Measurements from ENCODE around the gene TP53I11. TPM values are rescaled to one million over a fixed set of nuclear protein-coding genes. Genes with fewer than 3 reads are reported as not detected.
A peak's percentile ranks its signal among the peaks of the same experiment; 100 is the strongest.

The TP53I11 gene, protein sequence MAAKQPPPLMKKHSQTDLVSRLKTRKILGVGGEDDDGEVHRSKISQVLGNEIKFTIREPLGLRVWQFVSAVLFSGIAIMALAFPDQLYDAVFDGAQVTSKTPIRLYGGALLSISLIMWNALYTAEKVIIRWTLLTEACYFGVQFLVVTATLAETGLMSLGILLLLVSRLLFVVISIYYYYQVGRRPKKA
- 44.0 TPM for polyA plus RNA-seq

DNA sequence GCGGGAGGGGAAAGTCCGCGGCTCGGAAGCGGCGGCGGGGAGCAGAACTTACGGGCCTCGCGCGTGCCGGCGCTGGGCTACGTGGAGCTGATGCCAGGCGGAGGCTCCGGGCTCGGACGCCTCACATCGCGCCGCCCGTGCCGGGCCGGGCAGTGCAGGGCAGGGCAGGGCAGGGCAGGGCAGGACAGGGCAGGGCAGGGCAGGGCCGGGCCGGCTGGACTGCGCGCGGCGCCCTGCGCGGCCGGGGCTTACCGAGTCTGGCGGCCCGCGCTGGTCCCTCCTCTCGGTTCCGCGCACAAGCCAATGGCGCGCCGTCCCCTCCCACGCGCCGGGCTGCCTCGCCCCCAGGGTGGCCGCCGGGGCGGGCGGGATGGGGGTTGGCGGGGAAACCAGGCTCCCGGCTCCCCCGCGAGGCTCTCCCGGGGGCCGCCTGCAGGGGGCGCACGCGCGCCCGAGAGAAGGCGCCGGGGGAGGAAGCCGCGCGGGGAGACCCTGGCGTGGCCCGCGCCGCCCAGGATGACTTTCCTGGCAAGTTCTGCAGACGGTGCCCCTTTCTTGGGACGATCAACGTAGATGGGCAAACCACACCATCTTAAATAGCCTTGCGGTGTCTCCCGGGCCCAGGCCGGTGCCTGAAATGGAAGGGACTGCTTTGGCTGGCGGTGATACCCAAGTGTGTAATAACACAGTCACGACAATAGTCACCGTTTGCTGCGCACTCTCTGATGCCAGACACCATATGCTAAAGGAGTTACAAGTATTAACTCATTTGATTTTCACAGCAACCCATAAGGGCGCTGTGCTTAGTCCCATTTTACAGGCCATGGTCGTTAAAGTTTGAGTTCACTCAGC lies at the start of gene TP53I11:
Gene TP53I11, minus strand, starts transcription at position 259 of the 852 bp plus-strand sequence. CDS start 12,548 bp downstream, outside the sequence.
- Mint-ChIP-seq H3K36me3 (no peaks in the 10 kb centered on the region), H3K4me3 (peak within 1 kb of the TSS; percentile 90 to 96 (median 94)), H3K27me3 (no peaks in the 10 kb centered on the region), H3K4me1 (peaks cover 7 to 20% (median 9%) of the 10 kb centered on the region in 3 donors), H3K9me3 (no peaks in the 10 kb centered on the region), H3K27ac (peak within 1 kb of the TSS; percentile 41 to 97 (median 84))

DNA sequence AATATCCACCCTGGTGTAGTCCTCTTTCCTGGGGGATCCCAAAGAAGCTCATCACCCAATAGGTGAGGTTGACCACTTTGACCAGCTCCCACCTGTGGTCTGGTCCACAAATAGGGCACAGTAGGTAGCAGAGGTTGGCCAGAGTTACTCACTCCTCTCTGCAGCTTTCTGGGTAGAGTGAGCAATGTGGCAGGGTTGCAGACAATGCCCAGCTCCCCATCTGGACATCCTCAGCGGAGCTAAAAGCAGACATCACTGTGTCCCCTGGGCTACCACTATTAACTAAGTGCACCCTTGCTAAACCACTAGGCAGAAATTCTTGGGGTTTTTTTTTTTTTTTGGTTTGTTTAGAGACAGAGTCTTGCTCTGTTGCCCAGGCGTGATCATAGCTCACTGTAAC lies 48.4 kb upstream of the TP53I11 start:
- Mint-ChIP-seq H3K4me3 (no peak overlapping the region), H3K4me1 (no peaks in the 10 kb centered on the region), H3K27ac (no peak overlapping the region)

DNA sequence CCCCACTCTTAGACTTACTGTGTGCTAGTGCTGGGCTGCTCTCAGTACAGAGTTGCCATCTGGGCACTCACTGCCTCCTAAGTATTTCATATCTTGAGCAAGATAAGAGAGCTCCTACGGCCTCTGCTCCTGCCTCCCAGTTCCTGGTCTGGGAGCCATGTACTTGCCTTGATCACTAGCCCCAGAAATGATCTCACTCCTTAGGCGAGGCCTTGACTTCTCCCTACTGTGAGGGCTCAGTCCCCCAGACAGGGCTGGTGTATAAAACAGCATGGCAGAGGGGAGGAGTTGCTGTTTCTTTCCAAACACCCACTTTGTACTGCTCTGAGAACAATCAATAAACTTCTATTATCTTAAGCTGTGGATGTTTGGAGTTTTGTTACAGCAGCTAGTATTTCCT lies 47.4 kb upstream of the TP53I11 start:
- Mint-ChIP-seq H3K4me3 (no peak overlapping the region), H3K27me3 (peaks cover 2% of the 10 kb centered on the region), H3K9me3 (peaks cover 0 to 4% (median 0%) of the 10 kb centered on the region in 3 donors), H3K27ac (no peak overlapping the region), H3K36me3 (no peaks in the 10 kb centered on the region), H3K4me1 (no peaks in the 10 kb centered on the region)

More for the DNA sequence above, 48.4 kb upstream of the TP53I11 start:
- Mint-ChIP-seq H3K36me3 (no peaks in the 10 kb centered on the region), H3K27me3 (peaks cover 2% of the 10 kb centered on the region), H3K9me3 (peaks cover 0 to 4% (median 0%) of the 10 kb centered on the region in 3 donors)

DNA sequence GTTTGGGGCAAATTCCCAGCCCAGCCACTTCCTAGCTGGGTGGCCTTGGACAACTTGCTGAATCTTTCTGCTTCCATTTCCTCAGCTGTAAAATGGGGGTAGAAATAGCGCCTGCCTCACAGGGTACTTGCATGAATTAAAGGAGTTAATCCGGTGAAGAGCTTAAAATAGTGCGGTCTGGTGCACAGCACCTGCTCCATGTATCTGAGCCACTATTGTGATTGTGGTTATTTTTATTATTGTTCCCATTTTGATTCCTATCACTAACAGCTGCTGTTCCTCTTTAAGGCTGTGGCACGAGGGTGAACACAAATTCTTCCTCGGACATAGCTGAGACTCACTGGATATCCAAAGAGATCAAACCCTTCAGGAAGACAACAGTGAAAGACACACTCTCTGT lies 46.9 kb upstream of the TP53I11 start:
- Mint-ChIP-seq H3K27ac (no peak overlapping the region), H3K9me3 (peaks cover 0 to 4% (median 0%) of the 10 kb centered on the region in 3 donors), H3K4me1 (peaks cover 0 to 3% (median 0%) of the 10 kb centered on the region in 3 donors), H3K36me3 (no peaks in the 10 kb centered on the region), H3K27me3 (peaks cover 2% of the 10 kb centered on the region), H3K4me3 (no peak overlapping the region)

DNA sequence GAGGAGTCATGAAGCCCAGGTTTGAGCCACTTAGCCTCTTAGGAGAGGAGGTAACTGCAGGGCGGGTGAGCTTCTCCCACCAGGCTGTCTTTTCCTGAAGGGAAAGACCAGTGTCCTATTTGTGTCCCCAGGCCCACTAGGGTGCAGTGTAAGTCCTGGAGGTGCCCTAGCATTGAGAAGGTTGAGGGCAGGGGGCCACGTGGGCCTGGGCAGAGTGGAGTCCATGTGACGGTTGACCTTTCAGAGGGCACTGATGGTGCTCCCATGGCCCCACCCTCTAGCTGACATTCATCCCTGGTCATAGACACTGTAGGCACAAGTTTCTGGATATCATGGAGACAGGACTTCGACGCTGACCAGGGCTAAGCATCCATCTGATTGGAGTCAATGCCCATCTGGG lies 44.1 kb upstream of the TP53I11 start:
- Mint-ChIP-seq H3K27ac (no peak overlapping the region), H3K36me3 (no peaks in the 10 kb centered on the region), H3K27me3 (no peaks in the 10 kb centered on the region), H3K4me3 (no peak overlapping the region), H3K9me3 (no peaks in the 10 kb centered on the region), H3K4me1 (peaks cover 0 to 4% (median 0%) of the 10 kb centered on the region in 3 donors)

DNA sequence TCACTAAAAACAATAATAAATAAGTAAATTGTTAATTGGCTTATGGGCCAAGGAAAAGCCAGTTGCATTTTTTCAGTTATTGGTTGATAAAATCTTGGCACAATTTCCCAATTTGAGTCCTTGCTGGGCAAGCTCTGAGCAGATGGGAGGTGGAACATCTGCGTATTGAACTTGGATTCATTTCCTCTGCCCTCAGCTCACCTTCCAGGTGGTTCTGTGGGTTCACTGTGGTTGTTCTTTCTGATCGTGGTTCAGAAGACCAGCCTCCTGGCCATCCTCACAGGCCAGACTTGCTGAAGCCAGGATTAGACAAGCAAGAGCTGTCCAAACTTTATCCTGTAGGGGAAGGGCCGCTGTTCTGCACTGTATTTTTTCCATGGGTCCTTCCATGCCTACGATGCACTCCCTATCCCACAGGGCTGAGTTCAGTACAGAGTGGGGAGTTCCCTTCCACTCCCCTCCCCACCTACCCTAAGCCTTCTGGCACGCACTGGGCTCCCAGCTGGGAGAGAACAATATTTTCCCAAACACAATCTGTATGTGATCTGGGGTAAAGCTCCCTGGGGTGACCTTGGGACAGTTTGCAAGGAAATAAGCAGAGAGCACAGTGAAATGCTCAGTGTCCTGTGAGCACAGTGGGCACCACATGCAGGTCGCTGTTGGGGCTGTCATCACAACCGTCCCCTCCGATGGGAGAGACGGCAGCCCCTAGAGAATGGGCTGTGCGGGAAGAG lies 43.5 kb upstream of the TP53I11 start:
- H3K9me3 Mint-ChIP-seq = no peaks in the 10 kb centered on the region
- H3K36me3 Mint-ChIP-seq = no peaks in the 10 kb centered on the region
- no peaks in the 10 kb centered on the region for H3K27me3 Mint-ChIP-seq
- no peak overlapping the region for H3K4me3 Mint-ChIP-seq
- no peak overlapping the region for H3K27ac Mint-ChIP-seq
- peaks cover 0 to 4% (median 0%) of the 10 kb centered on the region in 3 donors for H3K4me1 Mint-ChIP-seq

DNA sequence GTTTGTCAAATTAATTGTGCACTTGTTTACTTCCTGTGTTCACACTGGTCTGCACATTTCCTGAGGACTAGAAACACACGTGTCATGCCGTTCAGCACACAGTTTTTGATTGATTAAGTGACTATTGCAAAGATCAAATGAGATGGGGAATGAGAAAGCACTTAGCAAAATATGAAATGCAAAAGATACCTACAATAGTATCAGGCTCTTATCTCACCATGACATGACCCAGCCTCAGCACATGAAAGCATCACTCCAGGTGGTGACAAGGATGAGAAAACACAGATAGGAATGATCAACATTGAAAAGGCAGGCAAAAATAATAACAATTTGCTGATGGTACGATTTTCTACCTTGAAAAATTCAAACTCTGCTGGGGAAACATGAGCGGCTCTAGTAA lies 42.1 kb upstream of the TP53I11 start:
- Mint-ChIP-seq H3K9me3 (no peaks in the 10 kb centered on the region), H3K4me3 (no peak overlapping the region), H3K36me3 (no peaks in the 10 kb centered on the region), H3K27me3 (no peaks in the 10 kb centered on the region), H3K4me1 (peaks cover 0 to 5% (median 0%) of the 10 kb centered on the region in 3 donors), H3K27ac (no peak overlapping the region)

DNA sequence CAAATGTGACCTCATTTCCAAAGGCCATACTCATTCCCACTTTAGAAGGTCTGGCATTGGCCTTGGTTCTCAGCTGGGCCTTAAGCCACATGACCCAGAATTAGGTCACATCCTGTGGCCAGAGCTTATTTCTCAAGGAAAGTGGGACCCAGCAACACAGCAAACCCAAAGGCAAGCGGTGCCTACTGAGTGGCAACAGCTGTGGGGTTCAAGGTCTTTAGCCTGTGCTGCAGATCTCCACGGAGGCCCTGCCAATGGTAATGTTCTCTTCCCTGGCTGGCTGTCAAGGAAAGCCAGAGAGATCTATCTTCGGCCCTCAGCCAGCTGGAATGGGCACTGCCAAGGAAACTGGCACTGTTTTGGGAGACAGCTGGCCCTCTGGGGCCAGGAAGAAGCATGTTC lies 41.5 kb upstream of the TP53I11 start:
- H3K27ac Mint-ChIP-seq = no peak overlapping the region
- no peaks in the 10 kb centered on the region for H3K9me3 Mint-ChIP-seq
- H3K36me3 Mint-ChIP-seq = no peaks in the 10 kb centered on the region
- H3K27me3 Mint-ChIP-seq = no peaks in the 10 kb centered on the region
- H3K4me1 Mint-ChIP-seq = peaks cover 0 to 6% (median 0%) of the 10 kb centered on the region in 3 donors
- no peak overlapping the region for H3K4me3 Mint-ChIP-seq

DNA sequence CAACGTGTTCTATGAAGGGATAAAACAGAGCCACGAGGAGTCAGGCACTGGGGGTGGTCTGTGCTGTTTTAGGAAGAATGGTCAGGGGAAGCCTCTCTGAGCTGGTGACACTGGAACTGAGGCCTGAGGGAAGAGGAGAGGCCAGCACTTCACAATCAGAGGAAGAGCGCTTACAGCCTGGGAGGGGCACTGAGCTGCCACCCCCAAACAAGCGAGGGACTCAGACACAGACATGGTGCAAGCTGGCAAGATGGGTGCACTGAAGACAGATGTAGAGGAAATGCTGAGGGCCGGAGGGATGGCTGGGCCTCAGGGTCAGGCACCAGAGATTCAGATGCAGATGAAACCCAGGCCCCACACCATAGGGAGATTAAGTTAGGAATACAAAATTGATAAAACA lies 40.0 kb upstream of the TP53I11 start:
- Mint-ChIP-seq H3K27ac (no peak overlapping the region), H3K27me3 (no peaks in the 10 kb centered on the region), H3K4me1 (peaks cover 0 to 9% (median 0%) of the 10 kb centered on the region in 3 donors), H3K36me3 (peaks cover 3% of the 10 kb centered on the region), H3K9me3 (no peaks in the 10 kb centered on the region), H3K4me3 (no peak overlapping the region)

DNA sequence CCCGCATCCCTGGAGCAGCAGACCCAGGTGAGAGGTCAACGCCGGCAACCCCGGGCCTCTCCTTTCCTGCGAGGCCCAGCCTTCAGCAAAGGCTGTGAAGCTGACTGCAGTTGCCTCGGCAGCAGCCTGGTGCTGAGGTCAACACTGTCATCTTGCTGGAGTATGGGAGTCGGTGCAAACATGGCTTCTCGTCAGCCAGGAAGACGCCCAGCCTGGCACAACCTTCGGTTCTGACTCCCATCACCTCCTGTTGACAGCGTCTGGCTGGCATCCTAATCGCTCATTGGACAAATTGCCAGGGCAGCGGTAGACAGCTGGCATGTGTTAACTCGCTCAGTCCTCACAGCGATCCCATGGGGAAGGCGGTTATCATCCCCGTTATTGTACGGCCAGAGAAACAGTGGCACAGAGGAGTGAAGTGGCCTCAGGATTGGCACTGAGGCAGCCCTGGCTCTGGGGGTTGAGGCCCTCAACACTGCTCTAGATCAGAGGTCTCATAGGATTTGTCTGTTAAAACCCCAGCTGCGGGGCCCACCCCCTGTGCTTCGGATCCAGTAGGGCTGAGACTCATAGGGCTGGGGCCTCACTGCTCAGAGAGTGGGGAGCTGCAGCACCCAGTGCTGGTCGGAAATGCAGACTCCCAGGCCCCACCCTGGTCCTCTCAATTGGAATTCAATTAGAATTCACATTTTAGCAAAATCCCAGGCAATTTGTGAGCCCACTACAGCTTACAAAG lies 39.3 kb upstream of the TP53I11 start:
- Mint-ChIP-seq H3K27me3 (no peaks in the 10 kb centered on the region), H3K4me3 (no peak overlapping the region), H3K36me3 (peaks cover 3% of the 10 kb centered on the region), H3K4me1 (peaks cover 0 to 9% (median 0%) of the 10 kb centered on the region in 3 donors), H3K9me3 (no peaks in the 10 kb centered on the region), H3K27ac (no peak overlapping the region)

DNA sequence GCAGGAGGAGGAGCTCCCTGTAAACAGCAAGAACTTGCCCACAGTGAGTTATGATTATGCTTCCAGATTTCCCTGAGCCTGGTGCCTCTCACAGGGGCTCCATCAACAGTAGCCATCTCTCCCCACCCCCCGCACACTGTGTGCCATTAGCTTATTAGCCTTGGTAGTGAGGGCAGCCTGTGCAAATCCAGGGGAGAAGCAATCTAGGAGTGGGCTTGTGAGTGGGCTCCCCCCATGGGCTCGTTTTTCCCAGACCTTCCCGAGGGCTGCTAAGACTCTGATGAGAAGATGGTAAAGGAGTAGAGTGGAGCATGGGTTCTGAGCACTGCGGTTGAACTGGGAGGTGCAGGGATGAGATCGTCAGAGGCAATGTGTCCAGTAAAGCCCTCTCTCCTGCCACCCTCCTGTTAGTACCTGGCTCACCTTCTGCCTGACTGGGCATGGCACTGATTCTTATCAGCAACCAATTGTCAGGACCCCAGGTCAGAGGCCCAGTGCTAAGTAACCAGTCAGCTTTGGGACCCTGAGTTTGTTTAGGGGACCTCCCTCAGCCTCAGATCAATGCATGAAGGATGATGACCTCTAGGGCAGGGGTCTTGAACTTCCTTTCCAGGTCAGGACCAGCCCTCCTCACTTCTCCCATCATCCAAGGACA lies 38.4 kb upstream of the TP53I11 start:
- peaks cover 3% of the 10 kb centered on the region for H3K36me3 Mint-ChIP-seq
- H3K27ac Mint-ChIP-seq = no peak overlapping the region
- H3K4me3 Mint-ChIP-seq = no peak overlapping the region
- H3K27me3 Mint-ChIP-seq = no peaks in the 10 kb centered on the region
- no peaks in the 10 kb centered on the region for H3K9me3 Mint-ChIP-seq
- peaks cover 0 to 9% (median 0%) of the 10 kb centered on the region in 3 donors for H3K4me1 Mint-ChIP-seq

DNA sequence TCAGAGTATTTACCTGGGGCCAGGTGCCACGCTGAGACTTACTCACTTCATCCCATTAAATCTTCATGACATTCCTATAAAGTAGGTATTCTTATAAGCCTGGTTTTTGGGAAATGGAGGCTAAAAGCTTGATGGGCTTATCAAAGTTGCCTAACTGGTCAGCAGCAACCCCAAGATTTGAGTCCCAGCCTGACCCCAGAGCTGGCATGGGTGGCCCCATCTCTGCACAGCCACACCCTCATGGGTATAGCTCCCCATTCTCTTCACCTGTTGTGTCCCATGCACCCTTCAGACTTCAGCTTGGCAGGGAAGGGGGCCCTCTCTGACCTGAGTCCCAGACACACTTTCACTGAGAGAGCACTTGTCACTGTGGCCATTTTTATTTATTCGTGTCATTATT lies 37.4 kb upstream of the TP53I11 start:
- no peak overlapping the region for H3K4me3 Mint-ChIP-seq
- peaks cover 0 to 13% (median 6%) of the 10 kb centered on the region in 3 donors for H3K4me1 Mint-ChIP-seq
- no peaks in the 10 kb centered on the region for H3K9me3 Mint-ChIP-seq
- H3K36me3 Mint-ChIP-seq = peaks cover 3% of the 10 kb centered on the region
- H3K27me3 Mint-ChIP-seq = no peaks in the 10 kb centered on the region
- H3K27ac Mint-ChIP-seq = no peak overlapping the region

DNA sequence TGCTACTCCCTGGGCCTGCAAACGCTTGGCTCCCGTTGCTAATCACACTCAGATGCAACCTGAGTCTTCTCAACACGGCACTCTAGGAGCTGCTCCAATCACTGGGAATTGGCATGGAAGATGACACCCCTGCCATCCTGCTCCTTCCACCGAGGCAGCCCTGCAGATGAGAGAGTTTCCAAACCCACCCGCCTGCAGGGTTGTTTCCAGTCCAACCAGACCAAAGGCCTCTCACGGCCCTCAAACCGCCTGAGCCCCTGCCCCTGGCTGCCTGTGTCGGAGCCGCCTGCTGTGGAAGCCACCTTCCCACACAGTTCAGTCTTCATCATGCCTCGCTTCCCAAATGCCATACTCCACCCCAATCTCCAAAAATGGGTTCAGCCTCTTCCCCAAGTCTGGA lies 36.8 kb upstream of the TP53I11 start:
- no peak overlapping the region for H3K27ac Mint-ChIP-seq
- no peaks in the 10 kb centered on the region for H3K27me3 Mint-ChIP-seq
- H3K4me1 Mint-ChIP-seq = peaks cover 0 to 9% (median 6%) of the 10 kb centered on the region in 3 donors
- no peak overlapping the region for H3K4me3 Mint-ChIP-seq
- H3K9me3 Mint-ChIP-seq = no peaks in the 10 kb centered on the region
- peaks cover 3% of the 10 kb centered on the region for H3K36me3 Mint-ChIP-seq

DNA sequence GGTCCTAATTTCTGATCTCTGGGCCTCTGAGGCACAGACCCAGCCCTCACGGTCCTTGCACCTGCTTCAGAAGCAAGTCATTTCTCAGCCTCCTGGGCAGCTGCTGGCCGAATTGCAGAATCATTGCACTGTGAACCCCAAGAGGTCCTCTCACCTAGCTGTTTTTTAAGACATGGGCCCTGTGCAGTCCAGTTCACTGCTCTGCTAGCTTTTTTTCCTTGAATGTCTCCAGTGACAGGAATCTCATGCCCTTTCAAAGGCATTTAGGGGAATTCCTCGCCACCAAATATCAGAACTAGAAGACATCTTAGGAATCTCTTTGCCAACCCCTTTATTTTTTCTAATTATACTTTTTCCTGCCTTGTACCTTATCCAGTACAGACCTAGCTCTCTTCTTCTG lies 35.6 kb upstream of the TP53I11 start:
- Mint-ChIP-seq H3K4me3 (peak overlapping the region in 1 of 4 donors; percentile 47), H3K36me3 (peaks cover 3% of the 10 kb centered on the region), H3K9me3 (no peaks in the 10 kb centered on the region), H3K27me3 (no peaks in the 10 kb centered on the region), H3K27ac (no peak overlapping the region), H3K4me1 (peaks cover 0 to 9% (median 6%) of the 10 kb centered on the region in 3 donors)

Measured in IgD-negative memory B cell (primary cell).